ENCODE data around the gene CD99. TPM values are rescaled to one million over a fixed set of nuclear protein-coding genes. Genes with fewer than 3 reads are reported as not detected.

Gene CD99
- total RNA-seq, 2 experiments from 2014 or later = 205 to 215 TPM

DNA sequence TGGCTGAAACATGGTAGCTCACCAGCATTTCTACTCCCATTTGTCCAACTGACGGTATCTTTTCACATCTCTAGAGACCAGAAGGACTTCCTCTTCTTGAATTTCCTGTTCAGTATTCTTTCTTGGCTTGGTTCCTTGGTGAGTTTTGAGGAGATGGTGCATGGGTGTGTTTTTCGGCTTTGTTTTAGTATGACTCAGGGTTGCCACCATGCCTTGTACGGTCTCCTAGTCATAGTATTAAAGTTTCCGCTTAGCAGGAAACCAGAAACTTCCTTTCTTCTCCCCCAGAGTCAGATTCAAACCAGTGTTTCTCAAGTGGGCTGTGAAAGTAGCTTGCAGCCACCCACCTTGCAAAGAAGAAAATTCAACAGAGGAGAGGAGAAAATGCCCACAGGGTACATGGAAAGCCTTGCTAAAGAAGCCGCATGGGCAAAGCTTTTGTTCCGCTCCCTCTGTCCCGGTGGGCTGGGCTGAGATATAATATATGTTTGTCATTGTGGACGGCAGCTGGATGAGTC, 5.7 kb downstream of the CD99 start:
- H3K27ac Mint-ChIP-seq = peak overlapping the region; percentile 99
- H3K27me3 Mint-ChIP-seq (ENCODE audit: low read depth) = no peaks in the 10 kb centered on the region
- DNase-seq = peak; percentile 76
- peak overlapping the region; percentile 58 for H3K4me3 Mint-ChIP-seq
- H3K9me3 Mint-ChIP-seq = no peaks in the 10 kb centered on the region
- intact Hi-C loops (cut with micrococcal nuclease) = loop anchor here (1.0 to 10.0 kb wide), 5 partner anchors 14 to 1244 kb away; partner anchors contain the start of genes ASMTL and PRKX
- H3K4me1 Mint-ChIP-seq (ENCODE audit: low read depth) = peaks cover 80% of the 10 kb centered on the region
- CTCF ChIA-PET = no interaction called here
- H3K36me3 Mint-ChIP-seq (ENCODE audit: low read depth) = peaks cover 68% of the 10 kb centered on the region

GRCh38 chrX:2697306-2697705, 6.2 kb downstream of the CD99 start:
- H3K4me1 Mint-ChIP-seq (ENCODE audit: low read depth) = peaks cover 85% of the 10 kb centered on the region
- intact Hi-C loops (cut with micrococcal nuclease) = loop anchor here (2.0 to 10.0 kb wide), 3 partner anchors 51 to 1245 kb away; partner anchors contain the start of genes ASMTL and PRKX
- H3K27ac Mint-ChIP-seq = peak overlapping the region; percentile 99
- H3K27me3 Mint-ChIP-seq (ENCODE audit: low read depth) = no peaks in the 10 kb centered on the region
- no peak for DNase-seq
- peaks cover 65% of the 10 kb centered on the region for H3K36me3 Mint-ChIP-seq (ENCODE audit: low read depth)
- peak overlapping the region; percentile 58 for H3K4me3 Mint-ChIP-seq
- CTCF ChIA-PET = no interaction called here
- no peaks in the 10 kb centered on the region for H3K9me3 Mint-ChIP-seq

GRCh38 chrX:2697741-2698299, 6.7 kb downstream of the CD99 start:
- peak overlapping the region; percentile 99 for H3K27ac Mint-ChIP-seq
- DNase-seq = no peak
- intact Hi-C loops (cut with micrococcal nuclease) = loop anchor here (2.0 to 10.0 kb wide), 3 partner anchors 51 to 1246 kb away; partner anchors contain the start of genes ASMTL and PRKX
- peaks cover 60% of the 10 kb centered on the region for H3K36me3 Mint-ChIP-seq (ENCODE audit: low read depth)
- H3K9me3 Mint-ChIP-seq = no peaks in the 10 kb centered on the region
- H3K4me3 Mint-ChIP-seq = peak overlapping the region; percentile 58
- CTCF ChIA-PET = no interaction called here
- peaks cover 90% of the 10 kb centered on the region for H3K4me1 Mint-ChIP-seq (ENCODE audit: low read depth)
- no peaks in the 10 kb centered on the region for H3K27me3 Mint-ChIP-seq (ENCODE audit: low read depth)

DNA sequence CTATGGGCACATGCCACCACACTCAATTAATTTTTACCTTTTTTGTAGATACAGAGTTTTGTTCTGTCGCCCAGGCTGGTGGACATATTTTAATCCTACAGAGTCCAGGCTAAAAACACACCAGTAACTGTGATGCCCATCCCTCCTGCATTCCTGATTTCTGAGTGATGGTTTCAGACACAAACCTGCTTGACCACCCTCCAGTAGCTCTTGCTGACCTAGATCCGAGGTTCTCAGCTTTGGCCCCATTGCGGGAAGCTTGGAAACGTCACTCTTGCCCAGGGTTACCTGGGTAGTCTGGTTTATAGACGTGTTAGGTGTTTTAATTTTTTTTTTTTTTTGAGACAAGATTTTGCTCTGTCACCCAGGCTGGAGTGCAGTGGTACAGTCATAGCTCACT, 7.5 kb downstream of the CD99 start:
- H3K36me3 Mint-ChIP-seq (ENCODE audit: low read depth) = peaks cover 58% of the 10 kb centered on the region
- no peak overlapping the region for H3K4me3 Mint-ChIP-seq
- intact Hi-C loops (cut with micrococcal nuclease) = loop anchor here (5.0 to 10.0 kb wide), 2 partner anchors 1016 to 1246 kb away; partner anchors contain the start of genes ASMTL and PRKX
- H3K27me3 Mint-ChIP-seq (ENCODE audit: low read depth) = no peaks in the 10 kb centered on the region
- no peaks in the 10 kb centered on the region for H3K9me3 Mint-ChIP-seq
- peaks cover 94% of the 10 kb centered on the region for H3K4me1 Mint-ChIP-seq (ENCODE audit: low read depth)
- no peak for DNase-seq
- CTCF ChIA-PET = no interaction called here
- peak overlapping the region; percentile 38 for H3K27ac Mint-ChIP-seq

- peaks cover 55% of the 10 kb centered on the region for H3K36me3 Mint-ChIP-seq (ENCODE audit: low read depth)
- no peaks in the 10 kb centered on the region for H3K27me3 Mint-ChIP-seq (ENCODE audit: low read depth)
- no peak overlapping the region for H3K4me3 Mint-ChIP-seq
- H3K27ac Mint-ChIP-seq = no peak overlapping the region
- no peak for DNase-seq
- peaks cover 98% of the 10 kb centered on the region for H3K4me1 Mint-ChIP-seq (ENCODE audit: low read depth)
- no peaks in the 10 kb centered on the region for H3K9me3 Mint-ChIP-seq
- intact Hi-C loops (cut with micrococcal nuclease) = loop anchor here (5.0 to 10.0 kb wide), 2 partner anchors 1015 to 1248 kb away; partner anchors contain the start of genes ASMTL and PRKX
- CTCF ChIA-PET = no interaction called here
These were observed 8.9 kb downstream of the CD99 start for GRCh38 chrX:2699959-2700358.

- intact Hi-C loops (cut with micrococcal nuclease) = no loop called here
- peaks cover 98% of the 10 kb centered on the region for H3K4me1 Mint-ChIP-seq (ENCODE audit: low read depth)
- CTCF ChIA-PET = no interaction called here
- peaks cover 57% of the 10 kb centered on the region for H3K36me3 Mint-ChIP-seq (ENCODE audit: low read depth)
- H3K27me3 Mint-ChIP-seq (ENCODE audit: low read depth) = no peaks in the 10 kb centered on the region
- H3K4me3 Mint-ChIP-seq = no peak overlapping the region
- peak overlapping the region; percentile 77 for H3K27ac Mint-ChIP-seq
- H3K9me3 Mint-ChIP-seq = no peaks in the 10 kb centered on the region
- no peak for DNase-seq
These were observed 9.6 kb downstream of the CD99 start for GRCh38 chrX:2700405-2701320.

GRCh38 chrX:2701600-2701999, 10.5 kb downstream of the CD99 start:
- H3K36me3 Mint-ChIP-seq (ENCODE audit: low read depth) = peaks cover 52% of the 10 kb centered on the region
- intact Hi-C loops (cut with micrococcal nuclease) = no loop called here
- peak overlapping the region; percentile 90 for H3K27ac Mint-ChIP-seq
- no peaks in the 10 kb centered on the region for H3K9me3 Mint-ChIP-seq
- H3K4me1 Mint-ChIP-seq (ENCODE audit: low read depth) = peaks cover 94% of the 10 kb centered on the region
- no peak overlapping the region for H3K4me3 Mint-ChIP-seq
- CTCF ChIA-PET = no interaction called here
- no peak for DNase-seq
- H3K27me3 Mint-ChIP-seq (ENCODE audit: low read depth) = no peaks in the 10 kb centered on the region

- Mint-ChIP-seq H3K9me3 (no peaks in the 10 kb centered on the region), H3K4me3 (peak overlapping the region; percentile 69), H3K27ac (peak overlapping the region; percentile 90), H3K36me3 (ENCODE audit: low read depth) (peaks cover 47% of the 10 kb centered on the region), H3K4me1 (ENCODE audit: low read depth) (peaks cover 94% of the 10 kb centered on the region), H3K27me3 (ENCODE audit: low read depth) (no peaks in the 10 kb centered on the region)
- DNase-seq = peak; percentile 45
- intact Hi-C loops (cut with micrococcal nuclease) = no loop called here
- CTCF ChIA-PET = no interaction called here
These were observed 12.9 kb downstream of the CD99 start for GRCh38 chrX:2703991-2704369.

- Mint-ChIP-seq H3K27ac (peak overlapping the region; percentile 90), H3K4me3 (peak overlapping the region; percentile 69), H3K27me3 (ENCODE audit: low read depth) (no peaks in the 10 kb centered on the region), H3K36me3 (ENCODE audit: low read depth) (peaks cover 39% of the 10 kb centered on the region), H3K9me3 (no peaks in the 10 kb centered on the region), H3K4me1 (ENCODE audit: low read depth) (peaks cover 96% of the 10 kb centered on the region)
- DNase-seq = peak; percentile 70
- CTCF ChIA-PET = no interaction called here
- intact Hi-C loops (cut with micrococcal nuclease) = no loop called here
These were observed 14.1 kb downstream of the CD99 start for GRCh38 chrX:2705046-2705832.

DNA sequence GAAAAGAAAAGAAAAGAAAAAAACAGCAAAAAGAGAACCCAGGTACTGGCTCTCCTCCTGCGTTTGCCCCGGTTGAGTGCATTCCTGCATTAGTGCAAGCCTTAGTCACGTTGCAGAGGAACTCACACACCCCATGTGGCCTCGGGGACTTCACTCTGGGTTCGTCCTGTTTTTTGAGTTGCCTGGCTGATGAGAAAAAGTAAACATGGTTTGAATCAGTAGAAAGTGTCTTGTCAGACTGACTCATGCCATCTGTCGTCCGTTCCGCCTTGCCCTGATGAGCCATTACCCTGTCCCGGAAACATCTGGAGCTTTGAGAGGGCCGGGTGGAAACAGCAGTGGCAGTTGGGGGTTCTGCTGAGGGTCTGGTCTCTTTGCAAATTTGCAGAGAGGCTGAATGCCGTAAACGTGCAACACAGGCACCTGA, 16.3 kb downstream of the CD99 start:
- H3K36me3 Mint-ChIP-seq (ENCODE audit: low read depth) = peaks cover 40% of the 10 kb centered on the region
- CTCF ChIA-PET = no interaction called here
- H3K27ac Mint-ChIP-seq = peak overlapping the region; percentile 99
- peak; percentile 90 for DNase-seq
- peaks cover 92% of the 10 kb centered on the region for H3K4me1 Mint-ChIP-seq (ENCODE audit: low read depth)
- peak overlapping the region; percentile 28 for H3K4me3 Mint-ChIP-seq
- no peaks in the 10 kb centered on the region for H3K9me3 Mint-ChIP-seq
- intact Hi-C loops (cut with micrococcal nuclease) = no loop called here
- no peaks in the 10 kb centered on the region for H3K27me3 Mint-ChIP-seq (ENCODE audit: low read depth)

GRCh38 chrX:2708021-2708420, 16.9 kb downstream of the CD99 start:
- intact Hi-C loops (cut with micrococcal nuclease) = no loop called here
- peak; percentile 40 for DNase-seq
- Mint-ChIP-seq H3K9me3 (no peaks in the 10 kb centered on the region), H3K4me3 (no peak overlapping the region), H3K36me3 (ENCODE audit: low read depth) (peaks cover 39% of the 10 kb centered on the region), H3K4me1 (ENCODE audit: low read depth) (peaks cover 85% of the 10 kb centered on the region), H3K27ac (peak overlapping the region; percentile 99), H3K27me3 (ENCODE audit: low read depth) (no peaks in the 10 kb centered on the region)
- CTCF ChIA-PET = no interaction called here

GRCh38 chrX:2708592-2709188, 17.6 kb downstream of the CD99 start:
- H3K4me1 Mint-ChIP-seq (ENCODE audit: low read depth) = peaks cover 79% of the 10 kb centered on the region
- CTCF ChIA-PET = no interaction called here
- intact Hi-C loops (cut with micrococcal nuclease) = no loop called here
- DNase-seq = no peak
- peak overlapping the region; percentile 99 for H3K27ac Mint-ChIP-seq
- H3K9me3 Mint-ChIP-seq = no peaks in the 10 kb centered on the region
- no peak overlapping the region for H3K4me3 Mint-ChIP-seq
- peaks cover 40% of the 10 kb centered on the region for H3K36me3 Mint-ChIP-seq (ENCODE audit: low read depth)
- H3K27me3 Mint-ChIP-seq (ENCODE audit: low read depth) = no peaks in the 10 kb centered on the region

Data from activated naive CD4-positive, alpha-beta T cell treated with anti-CD3 and anti-CD28 coated beads for 36 hours (primary cell).